Left colon (tissue), 2 donors: ENCODE data around the gene KCNAB1. TPM values are rescaled to one million over a fixed set of nuclear protein-coding genes. Genes with fewer than 3 reads are reported as not detected.

Source experiments
- ATAC-seq: fragments of 200-7000 bp; cut with Tn5 transposase; one replicate; pipeline ENCODE4 v1.9.1; 2020; ENCODE audit warnings: mild to moderate bottlenecking, moderate library complexity
- DNase-seq, 2 donors: peaks; one replicate each; pipeline ENCODE4 v3.0.0-alpha.2; 2020
- intact Hi-C, 2 donors: fragments of 100-400 bp; cut with DNase I in 1 of 2; cut with micrococcal nuclease in 1 of 2; formaldehyde crosslinking; loops; one replicate each; pipeline versions ENCODE4 v1.11.2 to v1.14.0; 2022; cut with DNase I, micrococcal nuclease
- total RNA-seq, 2 donors: library from RNA; stranded (reverse); fragmentation: NEBNext Ultra II Directional; extraction: Animal tissue kit (Norgen Biotek cat#: 25700); gene quantifications; one replicate each; pipeline ENCODE4 v1.2.1, GENCODE V29; 2021
- donor health status: DM: no; HTN: no; CAD: no.
- donor health status: DM: yes; HTN: yes; CAD: no.

Gene KCNAB1
- total RNA-seq, 2 donors from 2014 or later: 0.70 to 3.3 TPM

DNA sequence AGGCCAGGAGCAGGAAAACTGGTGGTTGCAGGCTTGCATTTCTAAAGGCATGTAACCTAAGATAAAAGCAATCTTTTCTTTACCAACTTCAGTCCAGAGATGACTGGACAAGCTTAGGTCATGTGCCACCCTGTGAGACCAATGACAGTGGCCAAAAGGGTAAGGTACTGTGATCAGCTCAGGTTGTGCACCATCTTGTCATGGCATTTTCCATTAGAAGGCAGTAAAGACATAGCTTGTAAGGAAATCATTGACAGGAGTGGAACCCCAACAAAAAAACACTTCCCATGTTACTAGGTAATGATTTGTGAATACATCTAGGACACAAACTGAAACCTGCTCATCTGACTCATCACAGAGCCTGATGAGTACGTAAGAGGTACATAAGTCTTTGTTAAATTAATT, 399.4 kb downstream of the KCNAB1 start:
- intact Hi-C loops: no loop called here

DNA sequence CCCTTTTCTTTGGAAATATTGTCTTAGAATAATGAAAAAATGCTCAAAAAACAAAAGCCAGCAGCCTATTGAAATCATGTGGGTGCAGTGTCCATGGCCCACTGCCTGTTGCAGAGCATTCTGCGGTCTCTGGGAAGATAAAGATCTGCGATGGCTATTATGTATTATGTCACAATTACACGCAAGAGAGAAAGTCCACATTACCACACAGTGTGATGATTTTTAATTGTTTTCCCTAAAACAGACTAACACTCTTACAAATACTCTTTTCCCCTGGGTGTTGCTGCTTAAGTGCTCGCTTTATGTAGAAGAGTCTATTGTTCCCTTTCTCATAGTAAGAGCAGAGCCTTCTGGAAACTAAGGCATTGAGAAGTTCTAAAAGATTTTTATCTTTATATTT, 402.3 kb downstream of the KCNAB1 start:
- intact Hi-C loops: no loop called here
- ATAC-seq (no peak), DNase-seq (no peak)

More for the DNA sequence above, 399.4 kb downstream of the KCNAB1 start:
- DNase-seq (no peak), ATAC-seq (no peak)

DNA sequence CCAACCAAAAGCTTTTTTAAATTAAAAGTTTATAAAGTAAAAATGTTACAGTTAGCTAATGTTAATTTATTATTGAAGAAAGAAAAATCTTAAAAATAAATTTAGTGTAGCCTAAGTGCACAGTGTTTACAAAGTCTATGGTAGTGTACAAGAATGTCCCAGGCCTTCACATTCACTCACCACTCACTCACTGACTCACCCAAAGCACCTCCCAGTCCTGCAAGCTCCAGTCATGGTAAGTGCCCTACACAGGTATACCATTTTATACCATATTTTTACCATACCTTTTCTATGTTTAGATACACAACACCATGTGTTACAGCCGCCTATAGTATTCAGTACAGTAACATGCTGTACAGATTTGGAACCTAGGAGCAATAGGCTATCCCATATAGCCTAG, 405.4 kb downstream of the KCNAB1 start:
- DNase-seq (no peak), ATAC-seq (no peak)
- intact Hi-C loops: no loop called here

DNA sequence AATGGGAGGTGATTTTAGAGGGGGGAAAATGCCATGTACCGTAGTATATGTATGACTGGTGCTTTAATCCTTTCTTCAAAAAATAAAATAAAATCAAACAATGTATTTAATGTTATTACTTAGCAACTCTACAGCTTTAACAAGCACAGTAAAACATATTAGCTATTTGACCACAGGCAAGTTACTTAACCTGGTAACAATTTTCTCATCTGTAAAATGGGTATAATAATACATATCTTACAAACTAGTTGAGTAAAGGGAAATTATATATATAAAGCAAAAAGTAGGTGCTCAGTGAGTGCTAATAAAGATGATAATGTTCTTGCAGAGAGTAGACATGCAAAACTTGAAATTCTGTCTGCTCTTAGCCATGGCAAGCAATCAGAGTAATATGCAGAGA, 406.7 kb downstream of the KCNAB1 start:
- ATAC-seq (no peak), DNase-seq (no peak)
- intact Hi-C loops: no loop called here

DNA sequence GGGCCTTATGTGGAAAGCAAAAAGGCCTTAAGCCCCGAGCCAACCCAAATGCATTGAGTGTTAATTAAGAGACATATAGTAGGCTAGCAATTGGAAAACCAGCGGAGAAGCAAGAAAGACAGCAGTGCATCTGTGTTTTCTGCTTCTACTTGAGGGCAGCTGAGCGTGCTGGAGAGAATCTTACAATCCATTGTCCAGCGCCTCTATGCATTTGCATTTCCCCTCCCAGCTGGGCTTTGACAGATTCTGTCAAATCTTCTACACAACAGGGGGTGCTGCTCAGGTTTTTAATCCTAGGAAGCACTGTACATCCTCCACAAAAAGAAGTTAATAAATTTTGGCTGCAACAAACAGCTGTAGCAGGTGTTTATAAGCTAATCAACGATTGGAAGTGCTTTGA, 410.6 kb downstream of the KCNAB1 start:
- intact Hi-C loops: loop anchor here in 1 of 2 donors (10.0 kb wide), 1 partner anchor 554 kb away; no protein-coding TSS in a partner anchor
- DNase-seq: no peak
- no peak for ATAC-seq

DNA sequence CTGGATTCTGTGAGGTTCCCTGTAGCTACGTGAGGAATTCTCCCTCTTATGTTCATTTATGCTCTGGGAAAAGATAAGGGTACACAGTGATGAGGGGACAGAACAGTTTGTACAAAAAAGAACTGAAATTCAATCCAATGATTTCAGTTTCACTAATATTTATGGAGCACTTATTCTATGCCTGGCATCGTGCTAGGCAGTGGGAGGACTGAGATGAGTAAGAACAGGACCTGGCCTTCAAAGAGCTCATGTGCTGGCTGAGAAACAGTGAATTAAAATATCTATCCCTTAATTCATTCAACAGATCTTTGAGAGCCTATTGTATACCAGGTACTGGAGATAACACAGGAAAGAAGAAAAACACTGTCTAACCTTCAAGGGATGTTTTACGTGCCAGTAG, 412.4 kb downstream of the KCNAB1 start:
- DNase-seq: no peak
- intact Hi-C loops: loop anchor here in 1 of 2 donors (10.0 kb wide), 1 partner anchor 552 kb away; no protein-coding TSS in a partner anchor
- no peak for ATAC-seq

DNA sequence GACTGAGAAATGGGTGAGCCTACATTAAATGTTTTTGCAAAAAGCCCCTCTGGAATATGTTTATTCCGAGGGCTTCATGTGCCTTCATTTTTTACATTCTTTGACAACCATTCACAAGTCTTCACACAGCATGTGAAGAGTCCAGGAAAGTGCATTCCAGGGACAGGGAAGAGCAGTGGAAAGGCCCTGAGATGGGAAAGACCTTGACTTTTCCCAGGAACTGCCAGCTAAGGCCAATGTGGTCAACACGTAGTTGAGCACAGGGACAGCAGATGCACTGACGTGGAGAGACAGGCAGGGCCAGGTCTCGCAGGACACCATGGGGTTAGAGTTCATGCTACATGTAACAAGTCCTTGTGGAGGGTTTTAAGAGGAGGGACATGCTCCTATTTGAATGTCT, 412.8 kb downstream of the KCNAB1 start:
- intact Hi-C loops: loop anchor here in 1 of 2 donors (10.0 kb wide), 1 partner anchor 552 kb away; no protein-coding TSS in a partner anchor
- no peak for ATAC-seq
- no peak for DNase-seq

DNA sequence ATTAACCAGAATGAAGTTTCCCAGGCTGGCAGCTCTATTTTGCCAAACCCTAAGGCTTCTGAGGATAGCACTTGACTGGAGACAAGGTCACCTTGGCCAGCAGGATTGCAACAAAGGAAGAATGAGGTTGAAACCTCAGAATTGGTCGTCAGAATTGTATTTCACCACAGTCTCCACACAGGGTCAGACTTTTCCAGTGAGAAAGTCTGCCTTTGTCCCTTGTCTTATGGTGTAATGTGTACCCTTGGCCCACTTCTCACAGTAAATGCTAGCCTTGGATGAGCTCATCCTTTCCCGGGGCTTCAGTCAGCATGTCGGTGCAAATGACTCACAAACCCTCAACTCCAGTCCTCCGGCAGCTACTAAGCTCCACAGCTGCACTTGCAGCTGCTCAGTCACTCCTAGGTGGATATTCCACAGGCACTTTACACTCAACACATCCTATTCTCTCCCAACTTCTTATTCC, 414.8 kb downstream of the KCNAB1 start:
- ATAC-seq (peak; percentile 91), DNase-seq (peak in 1 of 2 donors; percentile 67)
- intact Hi-C loops: loop anchor here in 1 of 2 donors (10.0 kb wide), 1 partner anchor 550 kb away; no protein-coding TSS in a partner anchor

DNA sequence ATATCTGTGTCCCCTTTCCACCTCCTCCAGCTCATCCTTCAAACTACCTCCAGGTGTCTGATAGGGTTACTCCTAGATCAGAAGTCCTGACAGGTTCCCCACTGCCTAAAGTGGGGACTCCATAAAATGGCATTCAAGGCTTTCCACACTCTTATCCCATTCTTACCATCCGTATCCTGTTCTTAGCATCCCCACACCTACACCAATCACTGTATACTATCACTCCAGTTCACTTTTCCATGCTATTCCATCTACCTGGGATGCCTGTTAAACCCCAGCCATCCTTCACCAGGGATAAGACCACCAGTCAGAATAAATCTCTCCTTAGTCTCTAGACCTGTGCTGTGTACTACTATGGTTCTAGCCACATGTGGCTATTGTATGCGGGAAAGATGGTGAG, 415.4 kb downstream of the KCNAB1 start:
- intact Hi-C loops: loop anchor here in 1 of 2 donors (10.0 kb wide), 1 partner anchor 549 kb away; no protein-coding TSS in a partner anchor
- ATAC-seq: no peak
- DNase-seq: no peak

DNA sequence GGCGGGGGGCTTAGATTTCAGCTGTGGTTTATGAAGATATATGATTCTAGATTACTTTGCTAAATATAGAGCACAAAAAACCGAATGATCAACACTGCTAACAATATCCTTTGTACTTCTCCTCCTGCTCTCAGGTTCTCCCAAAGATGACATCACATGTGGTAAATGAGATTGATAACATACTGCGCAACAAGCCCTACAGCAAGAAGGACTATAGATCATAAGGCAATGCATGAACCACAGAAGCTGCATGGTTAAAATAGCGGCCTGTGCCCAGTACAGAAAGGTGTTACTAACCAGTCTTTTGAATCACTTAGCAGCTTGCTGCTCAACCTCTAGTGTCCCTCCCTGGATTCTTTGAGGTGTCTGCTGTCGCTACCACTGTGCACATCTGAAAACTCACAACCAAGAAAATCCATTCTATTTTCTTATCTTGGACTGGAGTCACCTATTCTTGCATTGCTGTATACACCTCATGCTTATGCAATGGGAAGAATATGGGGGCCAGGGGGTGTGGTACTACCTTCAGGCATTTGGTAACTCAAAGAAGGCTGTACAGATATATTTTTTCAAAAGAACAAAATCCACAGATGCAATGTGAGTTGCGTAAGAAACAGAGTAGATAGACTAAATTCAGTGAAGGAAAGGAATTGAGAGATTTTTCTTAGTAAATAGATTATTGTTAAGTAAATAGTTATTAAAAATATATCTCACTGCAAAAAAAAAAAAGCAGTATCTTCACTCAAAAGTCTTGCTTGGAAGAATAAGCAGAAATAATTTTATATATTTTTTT, 416.3 kb downstream of the KCNAB1 start:
- no peak for DNase-seq
- intact Hi-C loops: loop anchor here in 1 of 2 donors (10.0 kb wide), 1 partner anchor 548 kb away; no protein-coding TSS in a partner anchor
- no peak for ATAC-seq

DNA sequence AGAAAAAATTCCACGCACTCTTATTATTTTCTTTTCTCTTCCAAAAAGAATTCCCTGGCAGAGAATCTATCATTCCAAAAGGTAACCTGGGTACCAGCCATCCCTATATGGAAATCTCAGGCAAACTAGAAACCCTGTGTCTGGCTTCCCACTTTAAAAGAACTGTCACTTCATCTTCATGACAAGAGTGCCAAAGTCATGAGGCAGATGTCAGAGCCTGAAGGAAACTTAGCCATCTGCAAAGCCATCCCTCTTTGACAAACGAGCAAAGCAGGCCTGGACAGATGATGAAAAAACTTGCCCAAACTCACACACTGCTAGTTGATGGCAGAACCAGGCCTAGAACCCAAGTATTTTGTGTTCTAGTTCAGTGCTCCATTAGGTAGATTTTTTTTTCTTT, 418.7 kb downstream of the KCNAB1 start:
- DNase-seq (no peak), ATAC-seq (no peak)
- intact Hi-C loops: loop anchor here in 1 of 2 donors (10.0 kb wide), 1 partner anchor 546 kb away; no protein-coding TSS in a partner anchor

DNA sequence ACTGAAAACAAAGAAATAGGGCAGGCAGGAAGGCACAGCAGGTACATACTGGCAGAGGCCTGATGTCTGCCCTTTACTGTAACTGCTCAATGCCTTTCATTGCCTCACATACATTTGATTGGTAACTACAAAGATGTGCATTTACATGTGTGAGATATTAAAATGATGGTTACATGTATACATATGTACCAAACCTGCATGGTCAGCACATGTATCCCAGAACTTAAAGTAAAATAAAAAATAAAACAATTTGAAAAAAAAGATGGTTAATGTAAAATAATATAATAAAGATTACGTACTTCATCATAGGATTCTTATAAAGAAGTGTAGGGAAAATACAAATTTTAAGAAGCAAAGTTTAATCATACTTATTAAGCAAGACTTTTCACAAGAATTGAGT, 419.4 kb downstream of the KCNAB1 start:
- ATAC-seq (no peak), DNase-seq (no peak)
- intact Hi-C loops: loop anchor here in 1 of 2 donors (10.0 kb wide), 1 partner anchor 545 kb away; no protein-coding TSS in a partner anchor

DNA sequence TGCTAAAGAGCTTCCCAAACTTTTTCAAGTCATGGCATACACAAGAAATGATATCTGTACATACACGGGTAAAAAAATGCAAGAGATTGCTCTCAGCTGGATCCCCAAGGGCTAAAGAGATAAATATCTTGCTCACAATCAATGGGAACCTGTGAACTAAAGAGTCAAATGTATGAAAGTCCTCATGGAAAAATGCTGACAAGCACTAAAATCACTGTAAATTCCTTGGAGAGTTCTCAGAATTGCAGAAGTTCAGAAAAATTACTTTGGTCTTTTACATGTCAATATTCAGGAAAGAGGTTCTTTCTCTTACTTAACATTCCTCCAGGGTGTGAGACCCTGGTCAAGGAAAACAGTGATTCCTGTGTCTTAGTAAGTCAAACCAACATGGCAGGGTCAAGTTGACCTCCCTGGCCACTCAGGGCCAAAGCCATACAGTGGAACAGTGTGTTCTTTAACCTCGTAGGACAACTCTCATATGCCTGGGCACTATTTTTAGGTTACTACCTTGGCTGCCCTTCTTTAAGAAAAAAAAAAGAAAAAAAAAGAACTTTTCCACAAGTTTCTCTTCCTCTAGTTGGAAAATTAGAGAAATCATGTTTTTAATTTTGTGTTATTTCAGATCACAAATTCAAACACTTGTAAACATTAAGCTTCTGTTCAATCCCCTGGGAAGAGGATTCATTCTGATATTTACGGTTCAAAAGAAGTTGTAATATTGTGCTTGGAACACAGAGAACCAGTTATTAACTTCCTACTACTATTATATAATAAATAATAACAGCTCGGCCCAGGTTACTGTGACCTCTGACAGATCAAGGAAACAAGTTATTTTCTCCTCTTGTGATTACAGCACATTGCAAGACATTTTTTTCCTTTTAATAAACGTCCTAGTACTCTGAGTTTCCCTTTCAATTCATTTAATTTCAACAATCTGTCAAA, 422.0 kb downstream of the KCNAB1 start:
- no peak for ATAC-seq
- intact Hi-C loops: no loop called here

DNA sequence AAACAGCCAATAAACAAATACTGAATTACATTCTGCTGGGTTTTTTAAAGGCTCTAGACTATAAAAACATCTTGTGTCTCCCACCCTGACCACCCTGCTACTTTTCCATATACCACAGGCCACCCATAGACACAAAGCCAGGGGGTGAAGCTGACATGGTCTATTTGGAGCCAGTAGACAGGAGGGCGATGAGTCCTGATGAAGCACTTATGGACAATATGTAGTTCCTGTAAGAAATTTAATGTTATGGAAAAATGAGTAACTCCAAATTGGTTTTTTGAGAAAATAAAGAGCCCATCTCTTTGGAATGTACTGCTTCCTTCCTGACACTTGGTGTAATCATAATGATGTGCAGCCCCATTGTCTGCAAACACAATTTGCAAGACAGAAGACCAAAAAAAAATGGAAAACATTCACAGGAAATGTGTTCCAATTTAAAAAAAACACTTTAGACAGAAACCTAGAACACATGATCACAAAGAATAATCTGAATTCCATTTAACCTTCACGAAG, 422.7 kb downstream of the KCNAB1 start:
- ATAC-seq (no peak), DNase-seq (no peak)
- intact Hi-C loops: no loop called here

More for the DNA sequence above, 422.0 kb downstream of the KCNAB1 start:
- no peak for DNase-seq

DNA sequence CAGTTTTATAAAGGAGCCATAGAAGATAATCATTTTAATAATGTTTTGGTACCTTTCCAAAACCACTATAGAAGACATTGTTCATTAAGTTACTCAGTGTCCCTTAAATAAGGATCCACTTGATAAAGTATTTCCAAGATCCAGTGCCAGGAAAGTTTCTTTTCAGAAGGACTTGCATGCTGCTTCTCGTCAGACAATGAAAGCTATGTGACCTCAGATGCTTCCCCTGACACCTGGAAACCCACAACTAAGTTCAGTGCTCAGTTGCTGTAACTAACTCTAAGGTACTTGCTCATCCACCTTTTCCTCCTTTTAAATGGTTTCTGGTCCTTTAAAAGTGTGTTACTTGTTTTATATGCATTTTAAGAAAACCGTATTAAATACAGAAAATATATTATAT, 427.3 kb downstream of the KCNAB1 start:
- DNase-seq: no peak
- intact Hi-C loops: no loop called here
- no peak for ATAC-seq

DNA sequence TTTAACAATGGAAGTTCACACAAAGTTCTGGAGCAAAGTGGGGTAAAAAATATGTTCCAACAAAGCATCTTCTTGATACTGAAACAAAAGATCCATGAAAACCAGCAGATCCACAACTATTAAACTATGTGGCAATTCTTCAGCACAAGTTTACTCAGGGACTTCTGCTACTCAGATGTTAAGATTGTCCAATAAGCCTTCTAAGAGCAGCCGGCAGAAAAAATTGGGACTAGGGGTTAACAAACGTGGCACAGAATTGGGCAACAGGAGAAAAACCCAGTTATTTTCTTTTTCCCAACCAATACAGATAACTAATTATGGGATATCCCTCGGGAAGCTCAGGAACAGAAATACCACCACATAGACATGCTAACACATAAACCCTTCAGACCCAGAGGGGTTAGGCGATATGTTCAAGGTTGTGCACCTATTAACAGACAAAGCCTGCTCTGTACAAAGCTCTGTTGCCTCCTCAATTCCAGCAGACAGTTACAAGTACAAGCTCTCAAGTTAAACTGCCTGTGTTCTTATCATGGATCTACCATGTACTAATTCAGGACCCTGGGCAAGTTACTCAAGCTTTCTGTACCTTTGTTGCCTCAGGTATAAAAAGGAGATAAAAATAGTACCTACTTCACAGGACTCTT, 427.8 kb downstream of the KCNAB1 start:
- DNase-seq: no peak
- intact Hi-C loops: no loop called here
- ATAC-seq: no peak

DNA sequence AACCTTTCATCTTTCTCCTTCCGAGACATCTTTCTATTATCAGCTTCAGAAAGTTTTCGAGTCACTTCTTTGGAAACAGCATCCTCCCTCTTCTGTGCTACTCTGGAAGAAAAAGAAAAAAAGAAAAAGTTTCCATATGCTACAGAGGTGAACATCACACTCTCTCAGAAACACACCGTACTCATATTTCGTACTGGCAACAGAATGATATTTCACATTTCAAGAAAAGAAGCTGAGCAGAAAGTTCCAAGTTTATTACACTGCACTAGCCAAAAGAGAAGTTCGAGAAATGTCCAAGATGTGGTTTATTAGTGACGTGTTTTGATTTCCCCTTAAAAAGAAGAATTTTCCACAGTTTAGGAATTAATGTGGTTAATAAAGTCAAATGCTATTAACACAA, 428.5 kb downstream of the KCNAB1 start:
- intact Hi-C loops: no loop called here

DNA sequence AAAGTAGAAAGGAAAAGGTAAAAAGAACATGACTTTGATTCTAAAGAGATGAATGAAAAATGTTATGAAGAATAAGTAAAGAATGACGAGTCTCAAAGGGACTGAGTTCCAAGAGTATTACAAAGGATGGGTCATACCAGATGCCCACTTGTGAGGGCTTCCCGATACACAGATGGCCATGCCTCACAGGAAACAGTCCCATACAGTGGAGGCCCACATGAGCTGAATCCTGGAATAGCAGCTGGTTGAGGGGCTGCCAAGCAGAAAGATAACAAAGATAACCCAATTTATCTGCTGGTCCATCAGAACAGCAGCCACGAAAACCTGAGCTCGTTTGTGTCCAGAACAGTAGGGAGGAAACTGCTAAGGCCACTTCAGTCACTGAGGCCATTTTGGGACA, 430.9 kb downstream of the KCNAB1 start:
- ATAC-seq (no peak), DNase-seq (no peak)
- intact Hi-C loops: loop anchor here (5.0 to 10.0 kb wide), 4 partner anchors 124 to 584 kb away; partner anchors contain the start of genes LEKR1 (in 1 of the 2) and TIPARP (in 1 of the 2)

More for the DNA sequence above, 428.5 kb downstream of the KCNAB1 start:
- ATAC-seq (no peak), DNase-seq (no peak)
